GM21367 (cell line): ENCODE measurements around the gene NRXN3.

Experiments used
- ATAC-seq: cut with Tn5 transposase; IDR thresholded peaks from one replicate; pipeline ENCODE4 v1.9.1; 2021; ENCODE audit not compliant: unreplicated experiment

Gene NRXN3

GRCh38 chr14:79583738-79584408, 1413.7 kb downstream of the NRXN3 start:
- ATAC-seq: no peak

- no peak for ATAC-seq
Observed at GRCh38 chr14:79584679-79585078, 1414.5 kb downstream of the NRXN3 start.

- ATAC-seq: no peak
Observed at GRCh38 chr14:79585845-79586244, 1415.7 kb downstream of the NRXN3 start.

- ATAC-seq: no peak
Observed at GRCh38 chr14:79586416-79586815, 1416.2 kb downstream of the NRXN3 start.

- no peak for ATAC-seq
Observed at GRCh38 chr14:79586989-79587598, 1416.9 kb downstream of the NRXN3 start.

- no peak for ATAC-seq
Observed at GRCh38 chr14:79587875-79588274, 1417.7 kb downstream of the NRXN3 start.

GRCh38 chr14:79588398-79588797, 1418.2 kb downstream of the NRXN3 start:
- no peak for ATAC-seq

GRCh38 chr14:79596551-79596950, 1426.4 kb downstream of the NRXN3 start:
- no peak for ATAC-seq

- no peak for ATAC-seq
Observed at GRCh38 chr14:79597566-79597965, 1427.4 kb downstream of the NRXN3 start.

- ATAC-seq: no peak
Observed at GRCh38 chr14:79598339-79598738, 1428.2 kb downstream of the NRXN3 start.

GRCh38 chr14:79599239-79599638, 1429.1 kb downstream of the NRXN3 start:
- ATAC-seq: no peak

- ATAC-seq: no peak
Observed at GRCh38 chr14:79600406-79600805, 1430.2 kb downstream of the NRXN3 start.

- ATAC-seq: no peak
Observed at GRCh38 chr14:79601579-79601978, 1431.4 kb downstream of the NRXN3 start.

GRCh38 chr14:79602045-79602444, 1431.9 kb downstream of the NRXN3 start:
- ATAC-seq: no peak

GRCh38 chr14:79602742-79603141, 1432.6 kb downstream of the NRXN3 start:
- ATAC-seq: no peak

- ATAC-seq: no peak
Observed at GRCh38 chr14:79605849-79606248, 1435.7 kb downstream of the NRXN3 start.

- ATAC-seq: no peak
Observed at GRCh38 chr14:79608446-79608845, 1438.3 kb downstream of the NRXN3 start.

GRCh38 chr14:79613625-79614024, 1443.5 kb downstream of the NRXN3 start:
- ATAC-seq: no peak

GRCh38 chr14:79614448-79614847, 1444.3 kb downstream of the NRXN3 start:
- no peak for ATAC-seq

- ATAC-seq: no peak
Observed at GRCh38 chr14:79627058-79627457, 1456.9 kb downstream of the NRXN3 start.

GRCh38 chr14:79629411-79630287, 1459.5 kb downstream of the NRXN3 start:
- ATAC-seq: no peak
